ENCODE measurements around the gene CA5A.

CA5A gene

DNA sequence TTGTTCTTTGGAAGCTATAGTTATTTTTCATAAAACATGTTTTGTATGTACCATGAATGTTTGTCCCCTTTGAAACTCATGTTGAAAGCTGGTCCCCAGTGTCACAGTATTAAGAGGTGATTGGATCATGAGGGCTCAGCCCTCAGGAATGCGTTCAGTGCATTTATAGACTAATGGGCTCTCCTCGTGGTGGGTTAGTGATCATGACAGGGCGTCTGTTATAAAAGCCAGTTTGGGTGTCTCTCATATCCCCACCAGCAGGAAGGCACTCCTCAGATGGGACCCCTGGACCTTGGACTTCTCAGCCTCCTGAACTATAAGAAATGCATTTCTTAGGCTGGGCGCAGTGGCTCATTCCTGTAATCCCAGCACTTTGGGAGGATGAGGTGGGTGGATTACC lies 25.3 kb upstream of the CA5A start:
- DNase-seq: no peak

DNA sequence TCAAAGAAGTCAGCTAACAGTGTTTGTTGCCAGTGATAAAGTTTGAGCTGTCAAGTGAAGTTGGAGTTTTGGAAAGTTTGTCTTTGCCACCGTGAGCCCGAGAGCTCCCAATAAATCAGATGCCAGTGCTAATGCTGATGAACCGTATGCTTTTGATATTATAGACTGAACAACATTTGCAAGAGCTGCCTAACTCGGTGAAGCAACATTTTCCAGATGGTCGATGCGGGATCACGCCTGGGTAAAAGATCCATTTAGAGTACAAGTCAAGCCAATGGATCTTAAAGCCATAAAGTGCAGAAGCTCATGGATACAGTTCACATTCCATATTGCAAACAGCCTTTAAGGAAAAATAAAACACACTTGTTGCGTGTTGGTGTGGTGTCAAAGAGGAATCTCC lies 24.5 kb upstream of the CA5A start:
- DNase-seq: no peak

DNA sequence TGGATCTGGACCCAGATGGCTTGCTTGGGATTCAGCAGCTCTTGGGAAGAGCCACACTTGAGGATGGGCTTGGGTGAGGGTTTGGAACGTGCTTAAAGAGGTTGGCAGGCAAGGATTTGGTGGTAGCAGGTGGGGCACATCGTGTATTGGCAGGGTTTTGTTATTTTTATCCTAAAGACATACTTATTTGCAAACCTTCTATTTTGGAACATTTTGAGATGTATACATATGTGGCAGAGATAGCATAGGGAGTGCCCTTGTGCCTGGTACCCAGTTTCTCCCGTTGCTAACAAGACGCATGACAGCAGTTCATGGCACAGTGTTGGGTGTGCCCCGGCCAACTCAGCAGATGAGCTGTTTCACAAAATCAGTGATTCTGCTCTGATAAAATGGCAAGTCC lies 24.0 kb upstream of the CA5A start:
- DNase-seq: no peak

DNA sequence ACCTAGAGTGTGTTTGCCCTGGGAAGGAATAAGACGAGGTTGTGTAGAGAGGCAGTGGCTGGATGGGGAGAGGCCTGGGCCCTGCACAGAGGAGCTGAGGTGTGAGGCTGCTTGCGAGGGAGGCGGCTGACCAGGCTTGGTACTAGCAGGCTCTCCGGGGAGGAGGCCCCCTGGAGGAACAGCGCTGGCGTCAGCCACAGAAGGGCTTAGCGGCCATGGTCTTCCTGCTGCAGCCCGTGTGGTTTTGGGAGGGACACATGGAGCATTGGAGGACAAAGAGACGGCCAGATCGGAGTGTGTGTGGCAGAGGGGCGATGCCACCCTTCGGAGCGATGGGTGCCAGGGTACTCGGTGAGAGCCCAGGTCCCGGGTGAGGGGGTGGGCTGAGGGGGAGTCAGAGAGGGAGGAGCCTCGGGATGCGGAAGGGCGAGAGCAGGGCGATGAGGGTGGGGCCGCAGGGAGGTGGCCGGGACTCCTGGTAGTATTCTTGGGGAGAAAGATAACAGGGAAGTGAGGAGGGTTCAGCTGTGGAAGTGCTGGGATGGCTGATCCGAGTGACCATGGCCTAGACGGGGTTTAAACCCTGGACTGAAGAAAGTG lies 23.2 kb upstream of the CA5A start:
- DNase-seq: no peak

DNA sequence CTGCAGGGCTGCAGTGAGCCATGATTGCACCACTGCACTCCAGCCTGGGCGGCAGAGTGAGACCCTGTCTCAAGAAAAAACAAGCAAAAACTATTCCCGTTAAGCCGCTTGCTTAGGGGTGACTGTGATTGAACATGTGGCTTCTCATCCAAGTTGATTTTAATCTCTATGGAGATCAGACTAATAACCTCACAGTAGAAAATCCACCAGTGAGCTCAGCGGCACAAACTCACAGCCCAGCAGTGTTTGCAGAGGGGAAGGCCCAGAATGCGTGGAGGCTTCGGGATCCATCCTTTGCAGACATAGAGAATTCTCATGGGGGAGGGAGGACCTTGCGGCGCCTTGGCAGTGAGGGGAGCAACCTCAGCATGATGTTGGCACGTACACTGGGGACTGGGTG lies 22.3 kb upstream of the CA5A start:
- DNase-seq: no peak

DNA sequence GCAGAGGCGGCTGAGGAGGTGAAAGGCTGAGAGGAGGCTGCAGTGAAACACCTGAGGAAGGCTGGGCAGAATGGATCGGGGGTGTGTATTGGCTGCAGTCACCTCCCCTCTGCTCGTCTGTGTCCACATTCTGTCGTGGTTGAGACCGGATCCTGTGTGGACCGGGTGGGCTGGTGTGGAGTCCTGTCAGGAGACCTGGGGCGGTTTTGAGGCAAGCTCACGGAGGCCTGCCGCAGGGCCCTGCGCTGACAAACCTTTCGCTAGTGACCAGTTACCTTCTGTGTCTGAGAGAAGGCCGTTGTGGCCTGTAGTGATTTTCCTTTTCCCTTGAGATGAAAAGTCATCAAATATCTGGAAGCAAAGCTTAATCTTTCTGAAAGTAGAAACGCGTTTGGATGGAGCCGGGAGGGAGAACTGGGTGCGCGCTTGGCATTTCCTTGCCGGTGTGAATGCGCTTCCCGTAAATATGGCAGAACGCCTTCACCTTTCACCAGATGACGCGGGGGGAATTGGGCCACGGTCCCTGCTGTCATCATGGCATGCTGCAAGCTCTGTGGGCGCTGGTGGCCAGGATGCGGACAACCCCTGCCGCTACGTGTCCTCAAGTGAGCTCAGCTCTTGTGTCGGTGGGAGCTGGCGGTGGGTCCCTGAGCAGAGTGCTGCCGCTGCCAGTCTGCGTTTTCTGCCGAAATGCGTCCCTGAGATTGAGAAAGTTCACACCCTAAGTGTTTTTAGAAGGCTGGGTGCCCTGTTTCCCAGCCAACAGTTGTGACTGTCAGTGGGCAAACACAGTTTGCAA lies 21.2 kb upstream of the CA5A start:
- no peak for DNase-seq

DNA sequence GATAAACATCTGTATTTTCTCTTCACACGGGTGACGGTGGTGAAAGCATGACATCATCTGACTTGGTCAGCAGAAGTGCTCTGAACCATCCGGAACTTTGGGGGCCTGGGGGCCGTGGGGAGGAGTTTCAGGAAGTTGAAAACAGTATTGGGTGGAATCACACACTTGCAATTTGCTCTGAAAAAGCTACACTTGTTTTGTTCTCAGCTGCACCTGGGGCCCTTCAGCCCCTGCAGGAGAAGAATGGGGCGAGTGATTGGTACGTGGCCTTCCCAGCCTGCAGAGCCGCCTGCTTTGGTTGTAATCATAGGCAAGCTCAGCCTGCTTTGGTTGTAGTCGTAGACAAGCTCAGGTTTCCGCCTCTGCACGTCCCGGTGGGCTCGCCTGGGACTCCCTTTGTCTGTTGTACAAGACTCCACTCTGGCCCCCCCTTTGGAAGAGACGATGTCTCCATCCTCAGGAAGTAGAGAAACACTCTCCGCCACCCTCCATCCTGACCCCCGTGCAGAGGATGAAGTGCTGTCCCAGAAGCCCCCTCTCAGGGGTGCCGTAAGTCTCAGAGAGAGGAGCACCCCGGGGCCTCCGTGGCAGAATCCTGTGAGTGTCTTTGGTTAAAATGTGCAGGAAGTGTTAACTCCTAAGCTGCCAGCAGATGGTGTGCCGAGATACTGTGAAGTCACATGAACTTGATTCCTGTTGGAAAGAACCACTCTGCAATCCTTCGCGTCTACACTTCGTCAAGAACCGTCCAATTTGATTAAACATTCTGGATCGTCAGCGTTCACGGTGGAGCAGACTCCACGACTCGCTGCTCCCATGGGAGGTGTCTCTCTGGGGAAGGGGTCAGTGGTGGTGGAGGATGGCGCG lies 20.3 kb upstream of the CA5A start:
- peak; percentile 63 for DNase-seq

DNA sequence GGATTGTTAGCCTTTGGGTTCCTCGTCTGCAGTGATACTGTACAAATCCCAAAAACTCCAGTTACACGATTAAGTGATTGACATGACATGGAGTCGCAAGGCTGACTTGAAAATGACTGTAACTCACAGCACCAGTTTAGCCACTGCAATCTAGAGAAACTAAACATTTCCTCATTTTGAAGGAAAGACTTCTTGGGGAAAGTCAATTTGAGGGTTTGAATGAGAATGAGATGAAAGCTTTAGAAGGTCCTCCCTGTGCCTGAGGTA lies 19.7 kb upstream of the CA5A start:
- DNase-seq: no peak

DNA sequence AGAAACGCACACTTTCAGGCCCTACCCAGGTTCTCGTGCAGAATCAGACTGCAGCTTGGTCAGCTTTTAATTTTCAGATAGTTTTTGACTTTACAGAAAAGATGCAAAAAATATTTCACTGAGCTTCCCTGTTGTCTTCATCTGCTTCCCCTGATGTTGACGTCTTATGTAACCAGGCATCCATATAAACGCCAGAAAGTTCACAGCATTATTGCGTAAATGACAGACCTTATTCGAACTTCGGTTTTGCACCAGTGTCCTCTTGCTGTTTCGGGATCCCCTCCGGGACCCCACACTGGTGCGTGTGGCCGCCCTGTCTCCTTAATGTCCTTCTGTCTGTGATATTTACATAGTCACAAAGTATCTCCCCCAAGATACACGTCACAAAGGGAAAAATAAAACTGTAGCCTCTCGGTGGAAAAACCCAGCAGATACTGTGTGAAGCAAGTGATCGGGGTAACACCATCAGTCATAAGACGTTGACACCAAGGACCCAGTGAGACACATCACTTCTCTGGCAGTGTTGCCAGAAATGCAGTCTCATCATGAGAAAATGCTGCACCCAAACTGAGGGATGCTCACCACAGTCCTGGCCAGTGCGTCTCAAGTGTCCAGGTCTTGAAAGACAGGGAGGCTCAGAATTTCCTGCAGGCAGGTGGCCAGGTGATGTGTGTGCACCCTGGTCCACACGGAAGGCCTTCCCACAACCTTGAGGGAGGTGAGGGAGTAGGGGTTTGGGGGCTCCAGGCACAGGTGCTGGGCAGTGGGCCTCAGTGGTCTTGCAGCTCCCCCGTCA lies 19.2 kb upstream of the CA5A start:
- no peak for DNase-seq

DNA sequence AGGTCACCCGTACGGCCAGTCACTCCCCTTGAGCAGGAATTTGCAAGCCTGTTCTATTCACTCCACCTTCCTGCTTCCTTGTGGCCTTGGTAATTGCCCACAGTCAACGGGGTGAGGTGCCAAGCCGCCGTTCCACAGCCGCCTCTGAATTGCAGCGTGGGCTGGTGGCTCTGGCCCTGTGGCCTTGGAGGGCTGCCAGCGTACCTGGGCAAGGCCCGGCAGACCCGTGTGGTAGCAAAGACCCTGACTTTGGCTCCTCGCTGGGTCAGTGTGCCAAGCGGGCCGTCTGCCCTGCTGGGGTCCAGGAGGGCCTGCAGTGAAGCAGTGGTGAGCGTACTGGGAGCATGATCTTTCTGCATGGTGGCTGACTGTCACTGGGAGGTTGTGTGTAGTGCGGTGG lies 18.5 kb upstream of the CA5A start:
- no peak for DNase-seq

DNA sequence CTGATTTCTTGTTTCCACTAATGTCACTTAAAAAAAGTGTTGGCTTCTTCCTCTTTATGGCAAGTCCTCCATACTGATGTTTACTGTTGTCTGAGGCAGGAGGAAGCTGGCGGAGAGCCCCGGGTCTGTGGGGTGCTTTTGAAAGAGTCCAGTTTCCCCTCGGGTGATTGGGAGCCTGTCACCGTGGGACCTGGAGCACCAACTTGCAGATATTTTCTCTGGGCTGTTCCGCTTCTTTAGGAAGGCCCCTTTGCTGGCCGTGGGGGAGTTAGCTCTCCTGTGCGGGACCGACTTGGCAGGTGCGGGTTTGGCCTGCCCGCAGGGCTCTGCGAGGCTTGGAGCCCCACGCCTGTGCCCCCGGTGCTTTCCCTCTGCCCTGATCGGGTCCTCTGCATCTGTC lies 18.0 kb upstream of the CA5A start:
- DNase-seq: no peak

DNA sequence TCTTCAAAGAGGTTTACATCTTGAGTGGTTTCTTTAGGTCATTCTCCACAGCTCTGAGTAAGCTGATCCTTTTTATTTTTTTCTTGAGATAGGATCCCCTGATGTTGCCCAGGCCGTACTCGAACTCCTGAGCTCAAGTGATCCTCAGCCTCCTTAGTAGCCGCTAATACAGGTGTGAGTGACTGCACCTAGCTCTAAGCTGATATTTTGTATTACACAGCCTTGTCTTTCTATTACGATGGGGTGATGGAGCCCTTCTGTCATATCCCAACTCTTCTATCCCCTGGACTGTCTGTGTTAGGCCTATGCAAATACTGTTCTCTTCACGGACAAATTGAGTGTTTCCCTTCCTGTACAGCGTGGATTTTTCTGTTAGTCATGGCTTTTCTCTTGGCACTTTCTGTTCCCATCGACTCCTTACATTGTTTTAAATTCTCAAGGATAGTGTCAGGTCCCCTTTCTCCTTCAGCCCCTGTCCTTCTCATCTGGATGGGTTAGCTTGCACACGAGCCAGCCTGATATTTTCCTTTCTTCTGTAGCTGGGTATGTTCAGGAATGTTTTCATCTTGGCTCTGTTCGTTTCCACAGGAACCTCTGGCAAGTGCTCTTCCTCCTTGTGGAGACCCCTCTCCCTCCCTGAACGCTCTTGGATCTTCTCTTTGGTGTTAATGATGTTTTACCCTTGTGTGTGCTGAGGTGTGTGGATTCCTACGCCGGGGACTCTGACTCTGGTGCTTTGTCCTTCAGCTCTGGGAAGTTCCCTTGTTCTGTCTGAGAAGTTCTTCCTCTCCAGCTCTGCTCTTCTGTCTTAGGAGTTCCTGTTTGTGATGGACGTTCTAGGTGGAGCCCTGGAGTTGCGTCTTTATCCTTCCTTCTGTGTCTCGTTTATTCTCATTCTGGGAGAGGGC lies 17.2 kb upstream of the CA5A start:
- no peak for DNase-seq

DNA sequence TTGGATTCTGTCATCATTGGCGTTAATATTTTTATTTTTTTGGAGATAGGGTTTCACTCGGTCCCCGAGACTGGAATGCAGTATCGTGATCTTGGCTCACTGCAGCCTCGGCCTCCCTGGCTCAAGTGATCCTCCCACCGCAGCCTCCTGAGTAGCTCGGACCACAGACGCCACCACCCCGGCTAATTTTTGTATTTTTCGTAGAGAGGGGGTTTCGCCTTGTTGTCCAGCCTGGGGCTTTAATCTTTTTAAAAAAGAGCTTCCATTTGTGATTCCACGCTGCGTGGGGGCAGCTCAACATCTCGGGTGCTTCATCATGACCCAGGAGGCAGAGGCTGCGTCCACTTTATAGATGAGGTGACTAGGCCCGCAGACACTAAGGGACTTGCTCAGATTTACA lies 16.4 kb upstream of the CA5A start:
- DNase-seq: no peak

DNA sequence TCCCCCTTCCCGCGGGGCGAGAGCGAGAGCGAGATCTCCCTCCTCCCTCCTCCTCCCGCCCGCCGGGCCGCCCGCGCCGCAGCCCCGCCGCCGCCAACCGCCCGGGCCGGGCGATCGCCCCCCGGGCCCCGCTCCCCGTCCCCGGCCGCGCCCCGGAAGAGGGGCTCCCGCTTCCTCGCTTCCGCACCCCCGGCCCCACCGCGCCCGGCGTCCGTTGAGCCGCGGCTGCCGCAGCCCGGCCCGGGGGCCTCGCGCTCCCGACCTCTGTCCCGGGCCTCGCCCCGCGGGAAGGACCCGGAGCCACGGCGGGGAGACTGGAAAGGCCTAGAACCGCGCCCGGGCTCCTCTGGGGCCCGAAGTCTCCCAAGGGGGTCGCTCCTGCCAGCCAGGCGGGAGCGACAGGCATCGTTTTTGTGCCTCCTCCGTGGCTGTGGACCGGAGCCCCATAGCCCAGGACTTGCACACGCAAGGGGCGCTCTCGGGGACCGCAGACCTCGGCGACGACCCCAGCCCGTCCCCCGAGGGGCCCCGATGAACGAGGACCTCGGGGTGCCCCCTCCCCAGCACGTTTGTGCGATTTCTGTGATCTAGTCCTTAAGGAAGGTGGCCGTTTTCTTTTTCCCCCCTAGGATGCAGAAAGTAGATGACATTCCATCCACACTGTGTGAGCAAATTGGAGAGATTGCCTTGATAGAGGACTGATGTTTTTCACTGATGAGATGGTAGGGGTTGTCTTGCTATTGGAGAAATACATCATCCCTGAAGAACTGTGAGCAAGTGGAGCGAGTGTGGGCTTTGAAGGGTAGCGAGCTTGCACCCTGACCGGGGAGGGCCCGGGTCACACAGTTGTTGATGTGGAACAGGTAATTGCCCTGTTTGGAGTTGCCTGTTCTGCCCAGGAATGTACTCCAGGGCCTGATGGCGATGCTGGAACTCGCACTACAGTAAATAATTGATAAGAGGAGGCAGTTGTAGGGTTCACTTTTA lies 15.5 kb upstream of the CA5A start:
- no peak for DNase-seq

DNA sequence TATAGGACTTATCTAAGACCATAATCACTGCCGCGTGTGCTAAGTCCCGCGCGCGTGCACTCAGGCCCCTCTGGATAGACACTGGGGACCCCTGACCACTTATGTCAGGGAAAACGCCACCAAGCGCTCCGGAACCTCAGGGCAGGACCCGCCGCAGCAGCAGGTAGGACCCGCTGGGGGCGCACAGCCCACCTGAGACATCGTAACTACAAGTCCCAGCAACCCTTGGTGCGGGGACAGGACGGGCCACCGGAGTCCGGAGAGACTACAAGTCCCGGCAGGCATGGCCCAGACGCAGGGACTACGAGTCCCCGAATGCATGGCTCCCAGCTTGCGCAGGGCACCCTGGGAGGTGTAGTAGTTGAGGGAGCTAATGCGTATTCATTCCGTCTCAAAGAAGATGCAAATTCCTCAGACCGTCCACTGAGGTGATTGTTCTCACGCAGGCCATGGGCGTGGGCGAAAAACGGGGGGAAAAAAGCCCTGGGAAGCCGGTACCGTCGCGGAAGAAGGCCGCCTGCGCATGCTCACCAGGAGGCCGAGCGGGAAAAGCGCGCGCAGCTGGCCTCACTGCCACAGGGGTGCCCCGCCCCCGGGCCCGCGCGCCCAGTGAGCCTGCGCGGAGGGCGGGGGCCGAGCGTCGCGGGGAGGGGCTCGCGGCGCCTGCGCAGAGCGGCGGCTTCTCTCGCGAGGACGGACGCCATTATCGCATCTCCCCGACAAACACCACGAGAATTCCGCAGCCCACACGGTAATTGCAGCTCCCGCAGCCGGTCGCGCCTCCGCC lies 14.6 kb upstream of the CA5A start, which contains the start of gene BANP:
Gene BANP (plus strand): TSS at position 670 of the 787 bp plus-strand sequence. CDS start 23,682 bp downstream, outside the sequence.
- DNase-seq: peak; percentile 94

DNA sequence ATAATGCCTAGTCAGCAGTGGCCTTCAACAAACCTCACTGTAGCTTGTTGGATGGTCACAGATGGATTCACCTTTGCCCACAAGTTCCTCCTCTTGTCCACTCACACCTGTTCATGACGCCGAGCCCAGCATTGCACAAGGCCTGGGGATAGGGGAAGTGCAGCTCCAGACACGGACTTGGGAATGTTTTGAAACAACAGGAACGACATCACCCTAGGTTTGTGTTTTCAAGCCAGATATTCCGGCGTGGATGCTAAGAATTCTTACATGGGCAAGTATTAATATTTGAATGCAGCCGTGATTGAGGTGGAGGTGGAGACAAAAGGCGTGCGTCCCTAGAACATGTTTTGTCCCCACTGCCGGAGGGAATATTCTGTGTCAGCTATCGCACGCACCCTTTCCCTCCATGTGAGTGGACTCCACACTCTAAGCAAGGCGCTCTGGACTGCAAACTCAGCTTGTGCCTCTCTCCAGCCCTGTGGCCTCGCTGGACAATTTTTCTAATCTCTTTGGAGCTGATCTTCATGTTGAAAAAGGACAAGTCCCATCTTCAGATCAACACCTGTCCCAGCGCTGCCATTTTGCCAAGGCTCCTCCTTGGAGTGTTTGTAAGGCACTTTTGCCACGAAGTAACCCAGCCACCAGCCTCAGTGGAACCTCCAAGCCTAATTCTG lies 12.9 kb upstream of the CA5A start:
- DNase-seq: no peak

DNA sequence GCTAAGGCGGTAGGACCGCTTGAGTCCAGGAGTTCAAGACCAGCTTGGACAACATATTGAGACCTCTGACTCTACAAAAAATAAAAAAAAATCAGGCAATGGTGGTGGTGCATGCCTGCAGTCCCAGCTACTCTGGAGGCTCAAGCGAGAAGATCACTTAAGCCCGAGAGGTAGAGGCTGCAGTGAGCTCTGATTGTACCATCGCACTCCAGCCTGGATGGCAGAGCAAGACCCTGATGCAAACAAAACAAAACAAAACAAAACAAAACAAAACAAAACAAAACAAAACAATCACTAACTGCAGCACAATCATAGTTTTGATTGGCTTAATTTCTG lies 12.4 kb upstream of the CA5A start:
- no peak for DNase-seq

DNA sequence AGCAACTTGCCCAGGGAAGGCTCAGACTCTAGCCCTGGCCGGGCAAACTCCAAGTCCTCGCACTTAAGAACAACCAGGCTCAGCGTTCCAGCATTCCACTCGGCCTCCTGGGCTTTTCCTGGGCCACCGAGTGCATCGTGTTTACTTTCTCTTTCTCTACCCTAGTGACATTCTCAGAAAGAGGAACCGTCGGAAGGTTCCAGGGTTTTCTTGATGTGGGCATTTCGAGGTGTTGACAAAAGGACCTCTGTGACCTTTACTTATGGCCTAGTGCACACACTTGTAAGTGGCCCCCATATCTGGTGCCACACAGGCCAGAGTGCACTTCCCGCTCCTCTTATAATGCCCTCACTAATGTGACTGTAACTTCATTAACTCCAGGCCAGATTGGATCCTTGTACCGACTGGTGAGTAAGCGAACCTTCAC lies 11.8 kb upstream of the CA5A start:
- DNase-seq: no peak

DNA sequence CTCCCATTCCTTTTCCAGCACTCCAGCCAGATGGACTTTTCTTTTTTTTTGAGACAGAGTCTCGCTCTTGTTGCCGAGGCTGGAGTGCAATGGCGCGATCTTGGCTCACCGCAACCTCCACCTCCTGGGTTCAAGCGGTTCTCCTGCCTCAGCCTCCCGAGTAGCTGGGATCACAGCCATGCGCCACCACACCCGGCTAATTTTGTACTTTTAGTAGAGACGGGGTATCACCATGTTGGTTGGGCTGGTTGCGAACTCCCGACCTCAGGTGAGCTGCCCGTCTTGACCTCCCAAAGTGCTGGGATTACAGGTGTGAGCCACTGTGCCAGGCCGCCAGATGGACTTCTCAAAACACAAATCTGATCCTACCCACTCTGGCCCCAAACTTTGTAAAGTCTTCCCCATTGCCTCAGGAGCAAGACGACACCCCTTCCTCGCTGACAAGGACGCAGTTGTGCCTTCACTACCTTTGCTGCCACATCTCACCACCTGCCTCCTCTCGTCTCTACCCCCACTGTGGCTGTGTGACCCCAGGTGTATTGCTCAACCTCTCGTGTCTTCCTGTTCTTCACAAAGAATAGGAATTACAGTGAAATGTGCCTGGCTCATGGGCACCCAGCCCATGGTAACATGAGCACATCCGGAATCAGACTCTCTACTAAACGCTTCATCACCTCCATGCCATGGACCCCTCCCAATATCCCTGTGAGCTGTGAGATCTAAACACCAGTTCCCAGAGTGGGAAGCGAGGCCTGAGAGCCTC lies 11.2 kb upstream of the CA5A start:
- DNase-seq: no peak
